ENCODE measurements around the gene CXCR1. TPM values are rescaled to one million over a fixed set of nuclear protein-coding genes. Genes with fewer than 3 reads are reported as not detected.

CXCR1 gene
- not detected in 2 replicates for total RNA-seq (2014; rRNA removed)
- not detected for Bru-seq, nascent RNA
- percentile 12 among the genes with signal in this experiment for BruChase-seq, experiment 1, labeled RNA remaining after a 6-hour chase
- BruChase-seq, experiment 2, labeled RNA remaining after a 2-hour chase, result not detected
- long read RNA-seq, result 0 reads

GRCh38 chr2:218166791-218167190 lies at the start of gene CXCR1:
TSS of gene CXCR1 (minus strand) at chr2:218166962. CDS start at chr2:218165211, 1,751 bp downstream.
- H3K4me3 ChIP-seq (ENCODE audit: low read length), result no peak within 1 kb of the TSS
- no peak within 1 kb of the TSS for H3K27ac ChIP-seq (ENCODE audit: low read length)
- no peak within 1 kb of the TSS for H3K9ac ChIP-seq (ENCODE audit: low read length)
- H4K20me1 ChIP-seq (ENCODE audit: low read length), result no peaks in the 10 kb centered on the region
- ChIA-PET POLR2A (ENCODE audit: unreplicated experiment) (no interaction called here), CTCF (no interaction called here)
- H3K36me3 ChIP-seq (ENCODE audit: low read depth, low read length), result no peaks in the 10 kb centered on the region
- no peak within 1 kb of the TSS for H3K4me2 ChIP-seq (ENCODE audit: low read length)
- no peaks in the 10 kb centered on the region for H3F3A ChIP-seq (ENCODE audit: low read length, unreplicated experiment)
- peak; percentile 31; the same call in 1 of the 2 replicates for ATAC-seq
- H3K79me2 ChIP-seq (ENCODE audit: low read length), result no peaks in the 10 kb centered on the region
- H3K9me2 ChIP-seq (replicated peaks; ENCODE audit: low read length), result no peaks in the 10 kb centered on the region
- no peak within 1 kb of the TSS for H2AFZ ChIP-seq (ENCODE audit: low read length)
- DNase-seq, result peak; percentile 54
- intact Hi-C loops (cut with micrococcal nuclease), result no loop called here
- peaks cover 34% of the 10 kb centered on the region for H3K27me3 ChIP-seq (ENCODE audit: low read length)
- no peaks in the 10 kb centered on the region for H3K9me3 ChIP-seq (ENCODE audit: low read length)
- no TSS peak for BruUV-seq (replicated peaks)
- H3K4me1 ChIP-seq (ENCODE audit: insufficient read depth, low read length), result peaks cover 7% of the 10 kb centered on the region; the same call in 1 of the 2 replicates
- TF ChIP-seq, protein P1, sequence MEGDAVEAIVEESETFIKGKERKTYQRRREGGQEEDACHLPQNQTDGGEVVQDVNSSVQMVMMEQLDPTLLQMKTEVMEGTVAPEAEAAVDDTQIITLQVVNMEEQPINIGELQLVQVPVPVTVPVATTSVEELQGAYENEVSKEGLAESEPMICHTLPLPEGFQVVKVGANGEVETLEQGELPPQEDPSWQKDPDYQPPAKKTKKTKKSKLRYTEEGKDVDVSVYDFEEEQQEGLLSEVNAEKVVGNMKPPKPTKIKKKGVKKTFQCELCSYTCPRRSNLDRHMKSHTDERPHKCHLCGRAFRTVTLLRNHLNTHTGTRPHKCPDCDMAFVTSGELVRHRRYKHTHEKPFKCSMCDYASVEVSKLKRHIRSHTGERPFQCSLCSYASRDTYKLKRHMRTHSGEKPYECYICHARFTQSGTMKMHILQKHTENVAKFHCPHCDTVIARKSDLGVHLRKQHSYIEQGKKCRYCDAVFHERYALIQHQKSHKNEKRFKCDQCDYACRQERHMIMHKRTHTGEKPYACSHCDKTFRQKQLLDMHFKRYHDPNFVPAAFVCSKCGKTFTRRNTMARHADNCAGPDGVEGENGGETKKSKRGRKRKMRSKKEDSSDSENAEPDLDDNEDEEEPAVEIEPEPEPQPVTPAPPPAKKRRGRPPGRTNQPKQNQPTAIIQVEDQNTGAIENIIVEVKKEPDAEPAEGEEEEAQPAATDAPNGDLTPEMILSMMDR (conservative IDR thresholded peaks at IDR 0.05; ENCODE audit: low read depth, low read length), result no peak; the same call in 1 of the 2 replicates
- TF ChIP-seq EZH2phosphoT487 (IDR thresholded peaks at IDR 0.05; ENCODE audit: borderline replicate concordance, low read length) (no peak), EZH2 (IDR thresholded peaks at IDR 0.05; ENCODE audit: low read length, unreplicated experiment) (no peak)

DNA sequence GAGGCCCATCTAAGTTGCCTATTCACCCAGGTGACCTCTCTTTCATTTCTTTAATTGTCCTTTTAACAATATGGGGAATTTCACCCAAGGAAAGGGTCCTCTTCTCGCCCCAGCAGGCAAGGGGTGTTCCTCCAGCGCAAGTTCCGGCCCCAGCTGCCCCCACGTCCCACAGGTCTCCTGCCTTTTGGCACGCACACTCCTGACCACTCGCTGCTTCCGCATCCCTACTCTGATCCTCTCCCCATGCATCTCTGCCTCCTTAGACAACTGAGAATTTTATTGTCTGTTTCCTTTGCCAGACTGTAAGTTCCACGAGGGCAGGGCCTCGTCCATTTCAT lies 49.5 kb upstream of the CXCR1 start:
- no peaks in the 10 kb centered on the region for H3K9me2 ChIP-seq (replicated peaks; ENCODE audit: low read length)
- H3K27ac ChIP-seq (ENCODE audit: low read length), result peak overlapping the region; percentile 43
- H3K4me2 ChIP-seq (ENCODE audit: low read length), result peak overlapping the region; percentile 85
- ATAC-seq (peak; percentile 2), DNase-seq (no peak)
- ChIA-PET CTCF (no interaction called here), POLR2A (ENCODE audit: unreplicated experiment) (interaction anchor here (0.7 kb wide), 1 partner anchor 54 kb away, joined by 4 read pairs; the partner anchor contains the start of gene PNKD)
- no peaks in the 10 kb centered on the region for H3K9me3 ChIP-seq (ENCODE audit: low read length)
- H3K4me3 ChIP-seq (ENCODE audit: low read length), result peak overlapping the region; percentile 100
- peaks cover 16% of the 10 kb centered on the region for H4K20me1 ChIP-seq (ENCODE audit: low read length)
- peaks cover 6% of the 10 kb centered on the region; the same call in 1 of the 2 replicates for H3K36me3 ChIP-seq (ENCODE audit: low read depth, low read length)
- H3K4me1 ChIP-seq (ENCODE audit: insufficient read depth, low read length), result peaks cover 26% of the 10 kb centered on the region
- TSS peak; percentile 92 for BruUV-seq (replicated peaks)
- no peaks in the 10 kb centered on the region for H3F3A ChIP-seq (ENCODE audit: low read length, unreplicated experiment)
- H3K9ac ChIP-seq (ENCODE audit: low read length), result peak overlapping the region; percentile 92
- peaks cover 47% of the 10 kb centered on the region for H3K79me2 ChIP-seq (ENCODE audit: low read length)
- TF ChIP-seq, protein P1 (conservative IDR thresholded peaks at IDR 0.05; ENCODE audit: low read depth, low read length), result no peak
- TF ChIP-seq EZH2 (IDR thresholded peaks at IDR 0.05; ENCODE audit: low read length, unreplicated experiment), result no peak
- no peak for TF ChIP-seq EZH2phosphoT487 (IDR thresholded peaks at IDR 0.05; ENCODE audit: borderline replicate concordance, low read length)
- peak overlapping the region; percentile 92 for H2AFZ ChIP-seq (ENCODE audit: low read length)
- H3K27me3 ChIP-seq (ENCODE audit: low read length), result no peaks in the 10 kb centered on the region
- intact Hi-C loops (cut with micrococcal nuclease), result loop anchor here (1.0 kb wide), 1 partner anchor 30 kb away; no protein-coding TSS in a partner anchor

DNA sequence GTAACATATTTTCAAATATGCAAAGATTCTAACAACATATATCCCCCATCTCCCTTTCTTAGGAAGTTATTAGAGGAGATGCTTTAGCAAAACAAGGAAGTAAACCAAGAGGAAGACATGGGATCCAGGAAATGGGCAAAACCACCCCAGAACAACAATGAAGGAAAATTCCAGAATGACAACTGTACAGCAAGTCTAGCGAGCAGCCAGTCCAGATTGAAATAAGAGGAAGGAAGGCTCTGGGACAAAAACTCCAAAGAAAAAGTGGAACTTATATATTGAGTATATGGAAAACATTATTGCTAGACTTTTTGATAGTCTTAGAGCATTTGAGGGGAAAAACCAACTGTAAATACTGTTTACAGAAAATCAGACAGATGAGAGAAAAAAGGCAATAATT lies 47.4 kb upstream of the CXCR1 start:
- ATAC-seq, result no peak
- peaks cover 16% of the 10 kb centered on the region for H3K4me1 ChIP-seq (ENCODE audit: insufficient read depth, low read length)
- H3K36me3 ChIP-seq (ENCODE audit: low read depth, low read length), result no peaks in the 10 kb centered on the region
- no peaks in the 10 kb centered on the region for H3K27me3 ChIP-seq (ENCODE audit: low read length)
- no peak for DNase-seq
- BruUV-seq (replicated peaks), result no TSS peak
- no peaks in the 10 kb centered on the region for H3F3A ChIP-seq (ENCODE audit: low read length, unreplicated experiment)
- H3K9me2 ChIP-seq (replicated peaks; ENCODE audit: low read length), result no peaks in the 10 kb centered on the region
- H2AFZ ChIP-seq (ENCODE audit: low read length), result no peak overlapping the region
- intact Hi-C loops (cut with micrococcal nuclease), result no loop called here
- CTCF ChIA-PET, result no interaction called here
- H3K79me2 ChIP-seq (ENCODE audit: low read length), result peaks cover 25% of the 10 kb centered on the region
- H3K4me3 ChIP-seq (ENCODE audit: low read length), result no peak overlapping the region
- no peak overlapping the region for H3K4me2 ChIP-seq (ENCODE audit: low read length)
- no peak overlapping the region for H3K27ac ChIP-seq (ENCODE audit: low read length)
- H4K20me1 ChIP-seq (ENCODE audit: low read length), result 0 out of 2 replicates have a peak, but pooled peaks cover 4% of the 10 kb centered on the region
- H3K9ac ChIP-seq (ENCODE audit: low read length), result no peak overlapping the region
- POLR2A ChIA-PET (ENCODE audit: unreplicated experiment), result no interaction called here
- no peak for TF ChIP-seq EZH2phosphoT487 (IDR thresholded peaks at IDR 0.05; ENCODE audit: borderline replicate concordance, low read length)
- TF ChIP-seq, protein P1 (conservative IDR thresholded peaks at IDR 0.05; ENCODE audit: low read depth, low read length), result no peak
- H3K9me3 ChIP-seq (ENCODE audit: low read length), result no peaks in the 10 kb centered on the region
